DMS153 (cell line): ENCODE data around the gene TF.
A peak's percentile ranks its signal among the peaks of the same experiment; 100 is the strongest.

Source experiments
- DNase-seq: peaks from one replicate; lab custom pipeline; 2025; lab: John Stamatoyannopoulos, UW

Gene TF

DNA sequence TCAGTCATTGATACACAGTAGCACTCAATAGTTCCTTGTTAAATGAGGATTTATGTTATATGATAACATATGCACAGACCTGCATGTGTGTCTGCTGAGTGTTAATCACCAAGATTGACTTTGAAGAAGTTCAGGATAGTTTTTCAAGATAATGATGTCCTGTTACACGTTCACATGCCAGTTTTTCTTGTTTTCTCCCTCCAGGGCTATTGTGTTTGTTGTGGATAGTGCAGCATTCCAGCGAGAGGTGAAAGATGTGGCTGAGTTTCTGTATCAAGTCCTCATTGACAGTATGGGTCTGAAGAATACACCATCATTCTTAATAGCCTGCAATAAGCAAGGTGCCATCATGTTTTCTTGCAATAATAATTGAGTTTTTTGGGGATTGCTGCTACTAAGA lies 69.2 kb downstream of the TF start:
- DNase-seq = no peak

DNA sequence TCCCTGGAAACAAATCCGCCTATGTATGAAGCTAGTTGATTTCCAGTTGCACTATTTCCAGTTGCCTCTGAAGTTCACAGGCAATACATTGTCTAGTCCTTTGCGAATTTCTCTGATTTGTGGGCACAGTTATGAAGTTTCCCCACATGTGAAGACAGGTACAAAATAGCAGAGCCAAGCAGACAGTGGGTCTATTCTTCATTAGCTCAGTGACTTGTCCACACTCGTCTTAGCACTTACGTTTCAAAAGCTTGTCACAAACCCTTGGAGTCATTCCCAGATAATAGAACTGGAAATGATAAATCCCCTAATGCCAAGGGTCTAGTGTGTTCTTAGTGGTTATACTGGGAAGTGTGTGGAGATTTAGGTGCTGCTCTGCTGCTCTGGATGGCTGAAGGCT lies 73.9 kb downstream of the TF start:
- no peak for DNase-seq

DNA sequence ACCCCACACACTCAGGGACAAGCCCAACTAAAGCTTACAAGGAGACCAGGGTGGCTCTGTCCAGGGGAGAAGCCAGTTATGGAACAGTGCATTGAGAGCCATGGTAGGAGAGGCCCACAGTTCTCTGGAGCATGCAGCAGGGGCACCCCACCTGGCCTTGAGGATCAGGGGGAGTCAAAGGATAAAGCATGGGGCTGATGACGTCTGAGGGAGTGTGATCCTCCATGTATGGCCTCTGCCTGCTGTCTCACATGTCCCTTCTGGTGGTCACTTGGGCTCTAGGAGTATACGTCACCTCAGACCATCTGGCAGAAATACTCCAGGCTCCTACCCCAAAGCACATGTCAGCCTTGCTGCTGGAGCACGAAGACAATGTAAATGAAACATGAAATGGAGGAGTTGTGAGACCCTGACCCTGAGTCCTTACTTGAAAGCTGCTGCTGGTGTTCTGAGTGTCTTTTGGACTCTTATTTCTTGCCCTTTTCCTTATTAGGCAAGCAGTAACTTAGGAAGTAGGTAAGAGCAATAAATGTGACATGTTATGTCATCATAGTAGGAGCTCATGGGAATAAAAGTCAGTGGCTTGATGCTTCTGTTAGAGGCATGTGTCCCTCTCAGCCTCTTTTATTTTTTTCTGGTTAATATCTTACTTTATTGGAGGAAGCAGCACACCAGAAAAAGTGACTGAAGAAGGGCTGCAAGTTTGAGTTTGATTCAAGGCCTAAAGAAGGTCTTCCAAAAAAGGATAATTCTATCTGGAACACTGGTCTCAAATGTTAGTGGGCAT lies 74.9 kb downstream of the TF start:
- DNase-seq = no peak

DNA sequence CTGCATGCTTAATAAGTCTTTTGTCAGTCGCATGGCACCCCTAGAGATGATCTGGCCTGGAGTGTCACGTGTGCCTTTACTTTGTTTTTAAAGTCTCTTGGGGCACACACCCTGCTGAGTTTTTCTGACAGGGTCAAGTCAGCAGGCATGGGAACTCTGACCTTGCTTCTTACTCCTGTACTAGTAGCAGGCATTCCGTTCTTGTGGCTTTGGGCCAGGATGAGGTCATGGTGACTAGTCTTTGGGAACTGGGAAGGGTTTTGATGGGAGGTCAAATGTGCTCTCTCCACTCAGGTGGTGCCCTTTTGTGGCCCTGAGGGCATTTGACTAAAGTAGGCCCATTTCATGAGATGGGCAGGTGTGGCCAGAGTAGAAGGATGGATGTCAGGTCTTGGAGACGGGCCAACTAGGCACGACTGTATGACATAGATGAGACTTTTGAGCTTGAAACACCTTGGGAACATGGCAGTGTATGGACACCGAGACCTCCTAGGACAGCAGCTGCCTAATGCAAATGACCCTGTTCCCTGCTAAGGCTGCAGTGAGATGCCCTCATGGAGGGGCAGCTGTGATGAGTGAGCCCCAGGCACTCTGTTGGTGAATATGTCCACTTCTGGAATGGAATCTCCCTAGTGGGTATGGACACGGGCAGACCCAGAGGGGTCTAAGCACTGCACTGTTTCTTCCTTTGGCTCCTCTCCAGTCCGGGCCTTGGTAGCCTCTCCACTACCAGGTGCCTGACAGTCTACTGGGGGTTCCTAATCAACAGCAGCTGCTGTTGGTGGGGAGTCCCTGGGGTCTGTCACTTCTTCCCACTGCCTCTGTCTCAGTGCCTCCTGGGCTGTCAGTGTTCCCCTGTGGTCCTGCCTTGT lies 75.8 kb downstream of the TF start:
- DNase-seq = peak; percentile 21

DNA sequence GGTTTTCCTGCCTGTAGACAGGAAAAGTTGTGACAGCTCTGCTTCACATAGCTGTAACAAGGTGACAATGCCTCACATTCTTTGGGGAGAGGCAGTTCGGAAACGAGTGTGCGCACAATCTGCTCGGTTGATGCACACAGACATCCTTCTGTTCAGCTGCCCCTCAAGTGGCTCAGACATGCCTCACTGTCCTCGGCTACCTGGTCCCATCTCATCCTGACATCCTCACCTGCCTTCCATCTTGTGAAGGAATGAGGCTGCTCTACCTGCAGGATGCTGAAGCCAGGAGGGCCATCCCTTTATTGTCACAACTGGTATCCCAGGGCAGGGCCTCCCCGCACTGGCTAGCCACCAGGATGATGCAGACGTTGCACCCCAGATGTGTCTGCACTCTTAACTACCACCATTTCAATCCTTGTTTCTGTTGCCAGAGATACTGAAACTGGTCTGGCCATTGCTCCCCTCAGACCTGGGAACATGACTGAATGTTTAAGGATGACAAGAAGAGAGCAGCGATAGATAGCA lies 78.8 kb downstream of the TF start:
- no peak for DNase-seq

GRCh38 chr3:133825969-133826727 lies 80.0 kb downstream of the TF start:
- no peak for DNase-seq

DNA sequence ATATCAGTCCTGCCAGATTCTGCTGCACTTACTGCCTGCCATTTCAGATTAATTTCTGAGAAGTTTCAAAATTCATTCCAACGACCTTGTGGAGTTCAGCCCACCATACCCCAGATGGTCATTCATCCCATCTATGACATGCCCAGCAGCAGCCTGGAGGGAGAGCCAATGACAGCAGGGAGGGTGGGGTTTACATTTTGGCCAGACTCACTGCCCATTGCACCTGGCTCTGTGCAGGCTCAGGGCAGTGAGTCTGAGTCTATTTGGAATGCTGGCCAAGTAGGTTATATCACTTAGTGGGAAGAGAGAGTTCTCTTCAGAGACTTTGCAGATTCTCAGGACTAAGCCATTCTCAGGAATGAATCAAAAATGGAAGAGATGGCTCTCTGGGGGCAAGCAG lies 80.9 kb downstream of the TF start:
- DNase-seq = no peak

GRCh38 chr3:133827684-133828083 lies 81.5 kb downstream of the TF start:
- DNase-seq = no peak

DNA sequence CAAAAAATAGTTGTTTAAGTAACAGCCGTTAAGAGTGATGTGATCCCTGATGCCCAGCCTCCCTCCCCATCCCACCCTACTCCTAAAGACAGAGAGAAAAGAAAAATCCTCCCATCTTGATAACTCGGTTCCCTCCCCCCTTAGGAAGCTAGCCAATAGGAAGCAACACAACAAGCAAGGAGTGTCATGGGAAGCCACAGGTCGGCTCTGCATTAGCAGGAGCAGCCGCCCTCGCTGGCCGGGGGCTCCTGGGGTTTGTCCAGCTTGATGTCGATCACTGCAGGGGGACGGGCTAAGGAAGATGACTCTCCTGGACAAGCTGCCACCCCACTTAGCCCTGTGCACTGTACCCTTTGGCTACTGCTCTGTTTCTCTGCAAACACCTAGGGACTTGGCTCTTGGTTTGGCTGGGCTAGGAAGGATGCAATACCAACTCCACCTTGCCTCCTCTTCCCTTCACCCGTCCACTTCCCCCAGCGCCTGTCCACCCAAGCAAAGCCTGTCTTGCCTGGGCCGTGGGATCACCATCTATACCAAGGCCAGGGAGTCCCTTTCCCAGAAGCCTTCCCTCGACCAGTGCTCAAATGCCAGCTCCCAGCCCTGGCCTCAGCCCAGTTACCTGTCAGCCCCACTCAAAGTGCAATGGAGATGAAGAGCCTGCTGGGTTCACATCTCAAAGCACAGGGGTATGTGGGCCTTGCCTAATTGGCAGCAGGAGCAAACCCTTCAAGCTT lies 82.5 kb downstream of the TF start:
- no peak for DNase-seq

DNA sequence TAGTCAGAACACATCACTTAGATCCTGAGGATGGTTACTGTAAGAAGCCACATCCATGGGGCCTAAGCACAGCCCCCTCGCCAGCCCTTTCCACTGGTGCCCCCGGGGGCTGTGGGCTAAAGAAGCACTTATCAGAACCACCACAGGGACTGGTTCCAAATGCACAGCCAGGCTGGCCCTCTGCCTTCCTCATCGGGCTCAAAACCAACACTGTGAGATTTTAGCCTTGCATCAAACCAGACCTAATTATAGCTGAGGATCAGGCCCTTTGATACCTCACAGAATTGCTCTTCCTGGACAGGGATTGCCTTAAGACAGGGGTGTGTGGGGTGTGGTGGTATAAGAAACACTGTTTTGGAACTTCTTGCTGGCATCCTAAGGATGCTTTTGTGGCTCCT lies 83.1 kb downstream of the TF start:
- no peak for DNase-seq

GRCh38 chr3:133830071-133830470 lies 83.9 kb downstream of the TF start:
- DNase-seq = no peak

GRCh38 chr3:133831966-133832801 lies 86.0 kb downstream of the TF start:
- DNase-seq = no peak

GRCh38 chr3:133832802-133833144 lies 86.6 kb downstream of the TF start:
- DNase-seq = no peak

DNA sequence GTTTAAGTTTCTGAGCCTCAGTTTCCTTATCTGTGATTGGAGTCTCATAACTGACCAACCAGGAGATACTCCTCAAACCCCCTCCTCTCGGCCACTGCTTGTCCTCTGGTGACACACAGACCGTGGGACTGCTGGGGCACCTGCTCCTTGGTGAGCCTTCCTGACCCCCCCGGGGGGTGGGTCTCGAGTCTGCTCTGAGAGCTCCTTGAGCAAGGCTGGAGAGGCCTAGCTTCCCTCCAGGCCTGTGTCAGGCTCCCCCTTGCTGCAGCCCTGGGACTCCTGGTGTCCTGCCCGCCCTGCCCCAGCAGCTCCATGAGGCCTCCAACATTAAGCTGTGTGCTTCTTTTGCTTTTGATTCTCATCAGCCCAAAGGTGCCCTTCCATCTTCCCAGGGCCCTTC lies 87.1 kb downstream of the TF start:
- DNase-seq = no peak

DNA sequence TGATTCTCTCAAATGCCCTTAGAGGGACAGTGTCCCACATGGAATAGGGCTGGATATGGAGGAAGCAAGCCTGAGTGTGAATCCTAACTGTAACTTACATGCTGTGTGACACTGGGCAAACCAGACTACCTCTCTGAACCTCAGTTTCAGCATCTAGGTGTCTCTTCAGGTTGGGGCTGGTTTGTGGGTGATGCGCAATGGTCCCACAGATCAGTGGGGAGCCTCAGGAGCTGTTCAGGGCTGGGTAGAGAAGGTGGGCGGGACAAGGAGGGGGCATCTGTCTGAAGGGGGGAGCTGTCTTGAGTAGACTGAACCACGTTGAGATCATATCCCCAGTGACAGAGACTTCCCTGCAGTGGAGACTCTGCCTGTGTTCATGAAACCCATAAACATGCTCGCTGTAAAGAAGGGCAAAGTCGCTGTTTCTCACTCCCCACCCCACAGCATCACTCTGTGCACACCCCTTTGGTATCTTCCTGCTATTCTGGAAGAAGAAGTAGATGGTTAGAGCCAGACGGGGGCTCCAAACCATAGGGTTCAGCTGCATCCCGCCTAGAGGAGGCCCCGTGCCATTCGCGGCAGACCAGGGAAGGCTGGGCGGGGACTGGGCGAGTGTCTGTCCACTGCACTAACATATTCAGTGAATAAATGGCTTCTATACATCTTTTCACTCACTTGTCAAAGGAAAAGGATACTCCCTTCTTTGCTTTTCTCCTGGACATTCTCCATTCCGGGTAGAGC lies 87.9 kb downstream of the TF start:
- DNase-seq = no peak

DNA sequence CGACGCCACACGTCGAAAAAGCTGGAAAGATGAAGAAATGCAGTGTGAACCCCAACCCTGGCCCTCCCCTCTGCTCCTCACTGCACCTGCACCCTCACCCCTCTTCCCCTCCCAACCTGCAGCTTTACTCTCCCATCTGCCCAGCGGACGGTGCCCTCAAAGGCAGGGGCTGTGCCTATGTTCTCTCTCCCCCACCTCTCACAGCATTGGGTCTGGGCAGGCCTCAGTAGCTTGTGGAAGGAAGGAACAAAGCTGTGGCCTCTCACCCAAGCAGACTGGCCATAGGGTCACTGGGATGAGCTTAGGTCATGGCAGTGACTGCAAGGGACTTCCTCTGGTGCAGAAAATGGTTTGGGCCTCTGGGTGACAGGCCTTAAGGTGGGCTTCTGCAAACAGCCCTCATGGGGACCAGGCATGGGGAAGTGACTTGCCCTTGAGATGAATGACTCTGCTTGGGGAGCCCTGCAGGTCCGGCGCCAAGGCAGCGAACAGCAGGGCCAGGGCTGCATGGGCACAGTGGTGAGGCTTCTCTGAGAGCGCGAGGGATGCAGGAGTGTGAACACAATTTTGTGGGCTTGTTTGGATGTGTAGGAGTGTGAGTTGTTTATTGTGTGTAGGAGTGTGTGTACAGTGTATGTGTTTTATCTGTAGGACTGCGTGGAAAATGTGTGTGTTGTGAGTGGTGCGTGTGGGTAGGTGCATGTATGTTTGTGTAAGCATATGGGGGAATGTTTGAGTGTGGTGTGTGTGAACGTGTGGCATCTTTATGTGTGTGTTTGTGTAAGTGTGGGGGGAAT lies 88.6 kb downstream of the TF start:
- no peak for DNase-seq

GRCh38 chr3:133835418-133835743 lies 89.2 kb downstream of the TF start:
- DNase-seq = no peak

DNA sequence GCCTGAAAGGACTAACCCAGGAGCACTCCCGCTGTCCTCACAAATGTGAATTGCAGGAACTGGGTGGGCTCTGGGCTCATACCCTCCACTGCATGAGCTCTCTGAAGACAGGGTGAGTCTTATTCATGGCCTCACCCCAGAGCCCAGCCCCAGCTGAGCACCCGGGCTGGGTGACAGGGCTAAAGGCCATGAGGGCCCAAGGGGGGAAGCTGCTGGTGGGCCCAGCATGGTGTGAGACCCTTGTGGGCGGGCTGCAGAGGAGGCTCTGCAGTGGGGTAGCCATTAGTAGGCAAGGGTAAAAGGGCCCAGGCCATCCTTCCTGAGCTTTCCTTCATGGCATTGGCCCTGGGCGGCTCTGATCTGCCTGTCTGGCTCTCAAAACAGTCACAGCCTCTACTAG lies 89.8 kb downstream of the TF start:
- no peak for DNase-seq

GRCh38 chr3:133836497-133837158 lies 90.4 kb downstream of the TF start:
- DNase-seq = no peak
